ENCODE data around the gene SH2B2. TPM values are rescaled to one million over a fixed set of nuclear protein-coding genes. Genes with fewer than 3 reads are reported as not detected.
"Not testable (repeated sequence)": the region's sequence is repeated elsewhere in the genome, so short reads cannot be mapped to it uniquely, and the experiment has no call there.

The SH2B2 gene
- total RNA-seq, 4 donors from 2014 or later = 2.4 to 10.8 (median 7.6) TPM

DNA sequence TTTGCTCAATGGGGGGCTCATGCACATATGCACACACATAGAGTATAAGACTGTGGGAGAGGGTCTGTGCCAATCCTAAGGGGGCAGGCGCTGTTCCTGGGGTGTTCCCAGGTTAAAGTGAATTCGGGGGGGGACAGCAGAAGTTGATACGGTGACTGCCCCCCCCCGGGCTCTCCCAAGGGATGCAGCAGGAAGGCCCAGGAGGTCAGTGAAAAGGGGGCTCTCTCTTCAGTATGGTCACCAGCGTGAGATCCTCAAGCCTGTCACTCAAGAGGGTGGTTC lies 37.2 kb downstream of the SH2B2 start:
- 87 to 88% methylated on average over 5 of the region's 5 CpGs for WGBS, 2 donors
- H3K4me3 ChIP-seq = no peak overlapping the region
- peaks cover 0 to 15% (median 0%) of the 10 kb centered on the region in 3 donors for H3K36me3 ChIP-seq

DNA sequence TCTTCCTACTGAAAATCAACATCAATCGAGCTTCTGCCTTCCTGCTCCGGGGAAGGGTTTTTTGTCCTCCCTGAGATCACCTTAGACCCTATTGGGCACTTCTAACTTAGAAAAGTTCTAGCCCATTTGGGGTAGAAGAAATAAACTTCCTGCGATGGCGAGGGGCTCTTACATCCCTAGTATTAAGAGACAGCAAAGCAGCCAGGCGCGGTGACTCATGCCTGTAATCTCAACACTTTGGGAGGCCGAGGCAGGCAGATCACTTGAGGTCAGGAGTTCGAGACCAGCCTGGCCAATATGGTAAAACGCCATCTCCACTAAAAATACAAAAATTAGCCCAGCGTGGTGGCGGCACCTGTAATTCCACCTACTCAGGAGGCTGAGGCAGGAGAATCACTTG lies 38.4 kb downstream of the SH2B2 start:
- not testable (repeated sequence) for H3K36me3 ChIP-seq; H3K4me3 ChIP-seq; DNase-seq (ENCODE audit: low spot score in 2 of 2); H3K4me1 ChIP-seq; H3K9me3 ChIP-seq; H3K27ac ChIP-seq
- 81 to 86% methylated on average over 11 of the region's 11 CpGs for WGBS, 2 donors
- peaks cover 0 to 14% of the 10 kb centered on the region in 2 donors for H3K27me3 ChIP-seq

More for the DNA sequence above, 37.2 kb downstream of the SH2B2 start:
- Histone ChIP-seq H3K27ac (no peak overlapping the region), H3K9me3 (no peaks in the 10 kb centered on the region), H3K27me3 (peaks cover 0 to 14% of the 10 kb centered on the region in 2 donors), H3K4me1 (peaks cover 0 to 8% (median 0%) of the 10 kb centered on the region in 4 donors)
- TF ChIP-seq EP300 (IDR thresholded peaks at IDR 0.05) = no peak
- TF ChIP-seq POLR2A (IDR thresholded peaks at IDR 0.05) = no peak
- TF ChIP-seq, protein P1, sequence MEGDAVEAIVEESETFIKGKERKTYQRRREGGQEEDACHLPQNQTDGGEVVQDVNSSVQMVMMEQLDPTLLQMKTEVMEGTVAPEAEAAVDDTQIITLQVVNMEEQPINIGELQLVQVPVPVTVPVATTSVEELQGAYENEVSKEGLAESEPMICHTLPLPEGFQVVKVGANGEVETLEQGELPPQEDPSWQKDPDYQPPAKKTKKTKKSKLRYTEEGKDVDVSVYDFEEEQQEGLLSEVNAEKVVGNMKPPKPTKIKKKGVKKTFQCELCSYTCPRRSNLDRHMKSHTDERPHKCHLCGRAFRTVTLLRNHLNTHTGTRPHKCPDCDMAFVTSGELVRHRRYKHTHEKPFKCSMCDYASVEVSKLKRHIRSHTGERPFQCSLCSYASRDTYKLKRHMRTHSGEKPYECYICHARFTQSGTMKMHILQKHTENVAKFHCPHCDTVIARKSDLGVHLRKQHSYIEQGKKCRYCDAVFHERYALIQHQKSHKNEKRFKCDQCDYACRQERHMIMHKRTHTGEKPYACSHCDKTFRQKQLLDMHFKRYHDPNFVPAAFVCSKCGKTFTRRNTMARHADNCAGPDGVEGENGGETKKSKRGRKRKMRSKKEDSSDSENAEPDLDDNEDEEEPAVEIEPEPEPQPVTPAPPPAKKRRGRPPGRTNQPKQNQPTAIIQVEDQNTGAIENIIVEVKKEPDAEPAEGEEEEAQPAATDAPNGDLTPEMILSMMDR (IDR thresholded peaks at IDR 0.05) = no peak
- DNase-seq (ENCODE audit: low spot score in 2 of 2) = no peak

DNA sequence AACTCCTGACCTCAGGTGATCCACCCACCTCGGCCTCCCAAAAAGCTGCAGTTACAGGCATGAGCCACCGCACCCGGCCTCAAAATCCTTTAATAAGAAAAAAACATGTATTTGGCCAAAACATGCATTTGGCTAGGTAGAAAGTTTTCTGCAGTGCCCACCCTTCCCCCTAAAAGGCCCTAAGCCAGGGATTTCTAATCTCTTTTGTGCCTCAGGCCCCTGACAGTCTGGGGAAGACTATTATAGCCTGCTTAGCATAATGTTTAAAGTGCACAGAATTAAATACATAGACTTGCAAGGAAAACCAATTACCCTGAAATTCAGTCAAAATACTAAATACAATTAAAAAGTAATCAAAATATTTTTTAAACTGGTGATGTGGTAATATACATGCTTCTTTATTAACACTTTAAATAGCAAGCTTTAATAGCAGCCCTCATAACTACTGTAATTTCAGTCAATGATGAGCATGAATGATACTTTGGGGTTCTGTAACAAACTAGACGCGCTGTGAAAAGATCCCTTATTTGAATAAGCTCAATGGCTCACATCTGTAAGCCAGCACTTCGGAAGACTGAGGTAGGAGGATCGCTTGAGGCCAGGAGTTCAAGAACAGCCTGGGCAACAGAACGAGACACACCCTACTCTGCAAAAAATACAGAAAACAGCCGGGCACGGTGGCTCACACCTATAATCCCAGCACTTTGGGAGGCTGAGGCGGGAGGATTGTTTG lies 39.7 kb downstream of the SH2B2 start:
- Histone ChIP-seq H3K4me1 (peaks cover 0 to 8% (median 0%) of the 10 kb centered on the region in 4 donors), H3K36me3 (no peaks in the 10 kb centered on the region), H3K4me3 (no peak overlapping the region), H3K27ac (no peak overlapping the region), H3K27me3 (peaks cover 0 to 14% of the 10 kb centered on the region in 2 donors), H3K9me3 (no peaks in the 10 kb centered on the region)
- no peak for TF ChIP-seq POLR2A (IDR thresholded peaks at IDR 0.05)
- TF ChIP-seq, protein P1 (IDR thresholded peaks at IDR 0.05) = no peak
- no peak for TF ChIP-seq EP300 (IDR thresholded peaks at IDR 0.05)
- no peak for DNase-seq (ENCODE audit: low spot score in 2 of 2)
- WGBS, 2 donors = 89 to 90% methylated on average over 11 of the region's 11 CpGs

DNA sequence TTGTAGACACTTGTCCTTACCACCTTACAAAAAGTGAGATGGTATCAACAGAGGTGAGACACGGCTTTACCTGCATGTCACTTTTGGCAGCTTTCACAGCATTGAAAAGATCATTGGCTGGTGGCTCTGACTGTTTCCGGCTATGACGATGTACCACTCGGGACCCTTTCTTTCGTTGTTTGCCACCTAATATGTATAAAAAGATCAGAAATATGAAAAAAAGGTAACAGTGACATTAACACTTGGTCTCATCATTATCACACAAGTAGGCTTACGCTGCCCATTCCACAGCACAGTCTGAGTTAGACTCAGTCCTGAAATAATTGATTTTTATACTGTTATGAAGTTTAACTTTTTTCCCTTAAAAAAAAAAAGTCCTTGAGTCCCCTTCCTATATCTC lies 40.5 kb downstream of the SH2B2 start:
- not testable (repeated sequence) for H3K27ac ChIP-seq; H3K9me3 ChIP-seq; H3K4me3 ChIP-seq; H3K36me3 ChIP-seq; H3K4me1 ChIP-seq; DNase-seq (ENCODE audit: low spot score in 2 of 2)
- WGBS, 2 donors = 81 to 83% methylated on average over 6 of the region's 6 CpGs
- H3K27me3 ChIP-seq = peaks cover 0 to 14% of the 10 kb centered on the region in 2 donors

DNA sequence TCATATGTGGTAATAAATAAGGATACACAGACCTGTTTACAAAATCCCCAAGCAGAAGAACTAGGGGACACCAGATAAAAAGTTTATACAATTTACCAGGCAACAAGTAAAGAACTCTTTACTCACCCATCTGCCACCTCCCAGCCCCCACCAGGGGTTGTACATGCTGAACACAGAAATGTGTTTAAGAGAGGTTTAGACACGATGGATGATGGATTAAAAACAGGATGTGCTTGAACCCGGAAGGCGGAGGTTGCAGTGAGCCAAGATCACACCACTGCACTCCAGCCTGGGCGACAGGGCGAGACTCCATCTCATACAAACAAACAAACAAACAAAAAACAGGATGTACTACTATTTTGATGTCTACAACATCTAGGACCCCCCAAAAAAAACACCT lies 42.2 kb downstream of the SH2B2 start:
- DNase-seq (ENCODE audit: low spot score in 2 of 2); H3K27ac ChIP-seq; H3K36me3 ChIP-seq; H3K4me3 ChIP-seq; H3K4me1 ChIP-seq; H3K9me3 ChIP-seq; H3K27me3 ChIP-seq: not testable (repeated sequence)
- 59 to 64% methylated on average over 5 of the region's 5 CpGs for WGBS, 2 donors

DNA sequence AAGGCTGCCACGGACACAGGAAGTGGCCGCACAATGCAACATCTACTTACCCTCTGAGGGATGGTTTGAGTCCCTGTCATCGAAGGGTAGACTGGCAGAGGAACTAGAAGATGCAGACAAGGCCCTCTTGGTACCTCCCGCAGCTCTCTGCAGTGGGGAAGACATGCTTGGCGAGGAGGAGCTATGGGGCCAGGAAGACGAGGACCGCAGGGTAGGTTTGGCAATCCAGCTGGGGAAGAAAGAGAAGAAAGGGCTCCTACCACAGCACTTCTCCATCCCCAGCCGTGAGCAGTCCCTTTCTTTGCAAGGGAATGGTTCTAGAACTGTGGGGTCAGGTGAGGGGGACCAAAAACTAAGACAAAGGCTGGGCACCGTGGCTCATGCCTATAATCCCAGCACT lies 42.7 kb downstream of the SH2B2 start:
- H3K27me3 ChIP-seq; H3K4me3 ChIP-seq; H3K36me3 ChIP-seq; H3K4me1 ChIP-seq; H3K27ac ChIP-seq; DNase-seq (ENCODE audit: low spot score in 2 of 2); H3K9me3 ChIP-seq: not testable (repeated sequence)
- WGBS, 2 donors = 77 to 79% methylated on average over 9 of the region's 9 CpGs

DNA sequence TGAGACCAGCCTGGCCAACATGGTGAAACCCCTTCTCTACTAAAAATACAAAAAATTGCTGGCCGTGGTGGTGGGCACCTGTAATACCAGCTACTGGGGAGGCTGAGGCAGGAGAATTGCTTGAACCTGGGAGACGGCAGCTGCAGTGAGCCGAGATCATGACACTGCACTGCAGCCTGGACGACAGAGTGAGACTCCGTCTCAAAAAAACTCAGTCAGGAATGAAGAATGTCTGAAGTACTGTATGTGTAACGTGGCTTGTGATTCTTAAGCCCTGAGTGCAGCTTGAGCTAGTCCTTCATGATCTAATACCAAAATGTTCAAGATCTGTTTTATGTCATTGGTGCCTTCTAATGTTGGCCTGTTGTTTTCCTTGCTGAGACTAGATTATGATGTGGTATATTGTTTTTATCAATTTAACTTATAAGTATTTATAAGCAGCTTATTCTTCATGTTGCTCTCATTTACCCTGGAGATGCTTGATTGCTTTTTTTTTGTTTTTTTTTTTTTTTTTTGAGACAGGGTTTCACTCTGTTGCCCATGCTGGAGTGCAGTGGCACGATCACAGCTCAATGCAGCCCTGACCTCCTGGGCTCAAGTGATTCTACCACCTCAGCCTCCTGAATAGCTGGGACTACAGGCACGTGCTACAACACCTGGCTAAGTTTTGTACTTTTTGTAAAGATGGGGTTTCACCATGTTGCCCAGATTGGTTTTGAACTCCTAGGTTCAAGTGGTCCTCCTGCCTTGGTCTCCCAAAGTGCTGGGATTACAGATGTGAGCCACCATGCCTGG lies 44.2 kb downstream of the SH2B2 start:
- H3K36me3 ChIP-seq; H3K9me3 ChIP-seq; H3K4me3 ChIP-seq; H3K4me1 ChIP-seq; DNase-seq (ENCODE audit: low spot score in 2 of 2); H3K27me3 ChIP-seq; H3K27ac ChIP-seq: not testable (repeated sequence)
- 83 to 88% methylated on average over 8 of the region's 8 CpGs for WGBS, 2 donors

DNA sequence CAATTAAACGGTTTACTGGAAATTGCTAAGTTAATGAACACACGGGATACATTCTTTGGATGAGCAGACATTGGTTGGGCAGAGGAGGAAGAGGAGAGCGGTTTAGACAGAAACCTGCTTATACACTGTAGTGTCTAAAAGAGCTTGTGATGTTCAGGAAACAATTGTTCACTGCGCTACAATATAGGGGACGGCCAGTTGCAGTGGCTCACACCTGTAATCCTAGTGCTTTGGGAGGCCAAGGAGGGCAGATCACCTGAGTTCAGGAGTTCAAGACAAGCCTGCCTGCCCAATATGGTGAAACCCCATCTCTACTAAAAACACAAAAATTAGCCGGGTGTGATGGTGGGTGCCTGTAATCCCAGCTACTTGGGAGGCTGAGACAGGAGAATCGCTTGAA lies 48.9 kb downstream of the SH2B2 start:
- WGBS, 2 donors = 86 to 87% methylated on average over 7 of the region's 7 CpGs
- DNase-seq (ENCODE audit: low spot score in 2 of 2); H3K27ac ChIP-seq; H3K36me3 ChIP-seq; H3K4me1 ChIP-seq; H3K9me3 ChIP-seq; H3K27me3 ChIP-seq; H3K4me3 ChIP-seq: not testable (repeated sequence)

DNA sequence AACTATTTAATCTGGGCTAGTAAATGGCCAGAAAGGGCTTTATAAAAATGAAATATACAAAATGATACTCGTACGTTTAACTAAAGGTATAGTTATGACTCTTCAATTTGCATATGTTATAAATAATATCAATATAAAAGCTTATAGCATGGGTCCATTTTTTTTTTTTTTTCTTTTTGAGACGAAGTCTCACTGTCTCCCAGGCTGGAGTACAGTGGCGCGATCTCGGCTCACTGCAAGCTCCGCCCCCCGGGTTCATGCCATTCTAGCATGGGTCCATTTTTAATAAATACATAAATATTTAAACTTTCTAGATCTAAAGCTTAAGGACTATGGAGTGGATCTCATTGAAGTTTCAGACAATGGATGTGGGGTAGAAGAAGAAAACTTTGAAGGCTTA lies 50.3 kb downstream of the SH2B2 start:
- not testable (repeated sequence) for H3K9me3 ChIP-seq; H3K27me3 ChIP-seq; H3K4me1 ChIP-seq; DNase-seq (ENCODE audit: low spot score in 2 of 2); H3K4me3 ChIP-seq; H3K27ac ChIP-seq; H3K36me3 ChIP-seq
- WGBS, 2 donors = 77 to 88% methylated on average over 6 to 8 of the region's 8 CpGs

DNA sequence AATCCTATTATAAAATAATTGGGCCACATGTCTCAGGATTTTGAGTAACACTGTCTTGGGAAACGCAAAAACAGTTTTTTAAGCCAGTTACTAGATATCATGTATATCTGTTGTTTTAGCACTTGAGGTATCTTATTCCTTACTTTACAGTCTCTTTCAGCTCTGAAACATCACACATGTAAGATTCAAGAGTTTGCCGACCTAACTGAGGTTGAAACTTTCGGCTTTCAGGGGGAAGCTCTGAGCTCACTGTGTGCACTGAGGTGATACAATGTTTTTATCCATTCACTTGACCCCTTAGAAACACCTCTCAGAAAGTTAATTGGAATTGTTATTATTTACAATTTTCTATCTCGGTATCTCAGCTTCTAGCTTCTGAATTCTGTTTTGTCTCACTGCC lies 50.8 kb downstream of the SH2B2 start:
- WGBS, 2 donors = 74 to 91% methylated on average over 4 of the region's 4 CpGs
- H3K27me3 ChIP-seq; H3K4me3 ChIP-seq; H3K27ac ChIP-seq; H3K4me1 ChIP-seq; DNase-seq (ENCODE audit: low spot score in 2 of 2); H3K36me3 ChIP-seq; H3K9me3 ChIP-seq: not testable (repeated sequence)

DNA sequence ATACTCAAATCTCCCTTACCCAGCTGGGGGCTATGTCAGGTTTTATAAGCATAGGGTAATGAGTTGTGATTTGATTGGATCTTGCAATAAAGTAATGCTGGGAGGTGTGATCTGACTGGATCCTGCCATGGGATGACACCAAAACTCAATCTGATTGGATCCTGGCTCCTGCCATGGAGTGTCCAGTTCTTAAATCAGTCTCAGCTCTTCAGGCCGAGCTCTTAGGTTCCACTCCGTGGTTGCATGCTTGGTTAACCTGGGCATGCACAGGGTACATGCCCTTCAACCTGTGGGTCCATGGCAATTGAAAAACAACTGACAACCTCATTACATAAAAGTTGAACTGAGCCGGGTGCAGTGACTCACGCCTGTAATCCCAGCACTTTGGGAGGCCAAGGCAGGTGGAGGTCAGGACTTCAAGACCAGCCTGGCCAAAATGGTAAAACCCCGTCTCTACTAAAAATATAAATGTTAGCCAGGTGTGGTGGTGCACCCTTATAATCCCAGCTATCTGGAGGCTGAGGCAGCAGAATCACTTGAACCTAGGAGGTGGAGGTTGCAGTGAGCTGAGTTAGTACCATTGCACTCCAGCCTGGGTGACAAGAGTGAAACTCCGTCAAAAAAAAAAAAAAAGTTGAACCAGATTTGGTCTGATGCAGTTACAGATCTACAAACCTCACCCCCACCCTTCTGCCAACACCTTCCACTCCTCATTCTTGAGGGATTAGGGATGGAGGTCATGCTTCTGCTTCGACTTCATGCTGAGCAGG lies 54.1 kb downstream of the SH2B2 start:
- not testable (repeated sequence) for H3K27me3 ChIP-seq; DNase-seq (ENCODE audit: low spot score in 2 of 2); H3K4me3 ChIP-seq; H3K9me3 ChIP-seq; H3K27ac ChIP-seq; H3K36me3 ChIP-seq; H3K4me1 ChIP-seq
- WGBS, 2 donors = 89 to 96% methylated on average over 4 of the region's 7 CpGs

Measured in tibial nerve (tissue), 4 donors.